MCF 10A (cell line): ENCODE data around the gene KDM2A. TPM values are rescaled to one million over a fixed set of nuclear protein-coding genes. Genes with fewer than 3 reads are reported as not detected.

ENCODE experiments used
- BruUV-seq: library from RNA; stranded (reverse); fragments of 400-500 nt; replicated peaks from 2 replicates; lab custom pipeline; 2021; lab: Mats Ljungman, UMichigan
- CTCF ChIA-PET: fragments of 300-600 bp; sonication (Branson Sonifier 250); formaldehyde crosslinking; extraction: SDS; loops from one replicate; lab custom pipeline; 2021; ENCODE audit warnings: antibody characterized with exemption, inconsistent platforms; lab: Yijun Ruan, JAX
- POLR2A ChIA-PET: fragments of 300-600, 350-650 bp; sonication (Branson Sonifier 250); formaldehyde crosslinking; extraction: SDS; loops from one replicate; lab custom pipeline; 2020; ENCODE audit warnings: antibody characterized with exemption, inconsistent platforms; lab: Yijun Ruan, JAX
- DNase-seq: peaks from one replicate; pipeline ENCODE4 v3.0.0-alpha.2; 2018; ENCODE audit not compliant: unreplicated experiment
- H3K27ac Mint-ChIP-seq: one replicate; pipeline ENCODE4 v1.8.0; 2022; ENCODE audit warnings: mild to moderate bottlenecking, low read depth, mixed read lengths; ENCODE audit not compliant: unreplicated experiment
- H3K27me3 Mint-ChIP-seq: one replicate; pipeline ENCODE4 v1.8.0; 2022; ENCODE audit warnings: mixed read lengths; ENCODE audit not compliant: insufficient read depth, unreplicated experiment
- H3K36me3 Mint-ChIP-seq: one replicate; pipeline ENCODE4 v1.8.0; 2022; ENCODE audit warnings: mild to moderate bottlenecking, moderate library complexity, mixed read lengths; ENCODE audit not compliant: insufficient read depth, unreplicated experiment
- H3K4me1 Mint-ChIP-seq: one replicate; pipeline ENCODE4 v1.8.0; 2022; ENCODE audit warnings: mixed read lengths; ENCODE audit not compliant: insufficient read depth, unreplicated experiment
- H3K4me3 Mint-ChIP-seq: one replicate; pipeline ENCODE4 v1.8.0; 2022; ENCODE audit warnings: mild to moderate bottlenecking, moderate library complexity, mixed read lengths; ENCODE audit not compliant: unreplicated experiment
- H3K9me3 Mint-ChIP-seq: one replicate; pipeline ENCODE4 v1.8.0; 2022; ENCODE audit warnings: mixed read lengths; ENCODE audit not compliant: unreplicated experiment
- CTCF ChIP-seq: fragments of 200-600 bp; IDR thresholded peaks from one replicate; pipeline ENCODE4 v1.8.0; 2022; ENCODE audit warnings: antibody characterized with exemption, mild to moderate bottlenecking; ENCODE audit not compliant: unreplicated experiment
- intact Hi-C: fragments of 100-400 bp; cut with micrococcal nuclease; formaldehyde crosslinking; loops from 2 replicates; pipeline ENCODE4 v1.14.1; 2022
- total RNA-seq: library from RNA; stranded (reverse); gene quantifications from 2 replicates; pipeline ENCODE4 v1.2.3, GENCODE V29; 2022

The KDM2A gene
- total RNA-seq, 1 experiment from 2014 or later, result 63.8 TPM

GRCh38 chr11:67264877-67265632 lies 146.0 kb downstream of the KDM2A start:
- intact Hi-C loops, result no loop called here
- Mint-ChIP-seq H3K9me3 (no peaks in the 10 kb centered on the region), H3K27ac (peak overlapping the region; percentile 21), H3K36me3 (no peaks in the 10 kb centered on the region), H3K4me3 (peak overlapping the region; percentile 93), H3K27me3 (no peaks in the 10 kb centered on the region), H3K4me1 (peaks cover 26% of the 10 kb centered on the region)
- CTCF ChIA-PET, result interaction anchor here (0.6 to 4.9 kb wide), 13 partner anchors 11 to 459 kb away, joined by 3 to 104 read pairs (median 4); no protein-coding TSS in a partner anchor
- BruUV-seq, result no TSS peak
- peak; percentile 80 for DNase-seq
- POLR2A ChIA-PET, result interaction anchor here (0.6 to 5.1 kb wide), 6 partner anchors 13 to 57 kb away, joined by 3 to 93 read pairs (median 3); no protein-coding TSS in a partner anchor
- TF ChIP-seq CTCF, result no peak

- POLR2A ChIA-PET, result interaction anchor here (0.6 to 5.1 kb wide), 10 partner anchors 23 to 126 kb away, joined by 3 to 93 read pairs (median 5); partner anchors contain the start of genes ANKRD13D, RAD9A and SSH3
- no peaks in the 10 kb centered on the region for H3K36me3 Mint-ChIP-seq
- intact Hi-C loops, result no loop called here
- H3K4me3 Mint-ChIP-seq, result peak overlapping the region; percentile 93
- peak overlapping the region; percentile 89 for H3K27ac Mint-ChIP-seq
- BruUV-seq, result no TSS peak
- TF ChIP-seq CTCF, result peak; percentile 57
- H3K9me3 Mint-ChIP-seq, result no peaks in the 10 kb centered on the region
- H3K27me3 Mint-ChIP-seq, result no peaks in the 10 kb centered on the region
- CTCF ChIA-PET, result interaction anchor here (0.6 to 4.9 kb wide), 14 partner anchors 12 to 213 kb away, joined by 3 to 104 read pairs (median 4); no protein-coding TSS in a partner anchor
- peak; percentile 57 for DNase-seq
- peaks cover 33% of the 10 kb centered on the region for H3K4me1 Mint-ChIP-seq
Measured at GRCh38 chr11:67265633-67266448, 146.8 kb downstream of the KDM2A start.

GRCh38 chr11:67266449-67267187 lies 147.6 kb downstream of the KDM2A start, which contains the start of gene GRK2:
Gene GRK2, plus strand, starts transcription at chr11:67266473. Its CDS starts 227 bp downstream, at chr11:67266700.
- Mint-ChIP-seq H3K9me3 (no peaks in the 10 kb centered on the region), H3K27me3 (no peaks in the 10 kb centered on the region), H3K27ac (peak within 1 kb of the TSS; percentile 89), H3K4me3 (peak within 1 kb of the TSS; percentile 93), H3K36me3 (no peaks in the 10 kb centered on the region), H3K4me1 (peaks cover 33% of the 10 kb centered on the region)
- intact Hi-C loops, result loop anchor here (1.0 kb wide), 1 partner anchor 51 kb away; no protein-coding TSS in a partner anchor
- TF ChIP-seq CTCF, result no peak
- ChIA-PET POLR2A (interaction anchor here (0.8 to 2.4 kb wide), 8 partner anchors 11 to 125 kb away, joined by 3 to 24 read pairs (median 5); partner anchors contain the start of genes ANKRD13D, RAD9A and SSH3), CTCF (interaction anchor here (0.5 to 2.3 kb wide), 12 partner anchors 11 to 1600 kb away, joined by 3 to 9 read pairs (median 3); no protein-coding TSS in a partner anchor)
- no TSS peak for BruUV-seq
- DNase-seq, result peak; percentile 42
